NCI-H1092 treated with DMSO at 0.1 percent for 48 hours (cell line): ENCODE data around the gene SH3YL1.

Experiments used
- DNase-seq: peaks from one replicate; lab custom pipeline; 2025; lab: John Stamatoyannopoulos, UW

SH3YL1 gene

DNA sequence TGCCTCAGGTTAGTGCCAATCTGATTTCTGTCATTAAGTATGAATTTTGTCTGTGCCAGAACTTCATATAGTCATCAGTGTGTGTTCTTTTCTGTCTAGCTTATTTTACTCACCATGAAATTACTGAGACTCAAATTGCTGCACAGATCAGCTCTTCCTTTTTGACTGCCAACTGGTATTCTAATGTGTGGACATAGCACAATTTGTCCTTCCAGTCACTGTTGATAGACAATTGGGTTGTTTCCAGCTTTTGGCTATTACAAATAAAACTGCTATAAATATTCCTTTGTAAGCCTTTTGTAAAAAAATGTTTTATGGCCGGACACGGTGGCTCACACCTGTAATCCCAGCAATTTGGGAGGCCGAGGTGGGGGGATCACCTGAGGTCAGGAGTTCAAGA is 7.7 kb downstream of the SH3YL1 start:
- no peak for DNase-seq

DNA sequence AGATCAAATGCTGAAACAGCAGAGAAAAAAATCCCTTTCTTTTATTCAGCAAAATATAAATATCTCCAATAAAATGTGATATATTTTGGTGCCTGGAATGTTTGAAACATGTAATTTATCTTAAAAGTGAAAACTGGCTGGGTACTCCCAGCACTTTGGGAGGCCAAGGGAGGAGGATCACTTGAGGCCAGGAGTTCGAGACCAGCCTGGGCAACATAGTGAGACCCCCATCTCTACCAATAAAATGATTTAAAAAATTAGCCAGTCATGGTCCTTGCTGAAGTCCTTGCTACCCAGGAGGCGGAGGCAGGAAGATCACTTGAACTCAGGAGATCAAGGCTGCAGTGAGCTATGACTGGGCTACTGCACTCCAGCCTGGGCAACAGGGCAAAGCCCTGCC is 8.6 kb downstream of the SH3YL1 start:
- no peak for DNase-seq

DNA sequence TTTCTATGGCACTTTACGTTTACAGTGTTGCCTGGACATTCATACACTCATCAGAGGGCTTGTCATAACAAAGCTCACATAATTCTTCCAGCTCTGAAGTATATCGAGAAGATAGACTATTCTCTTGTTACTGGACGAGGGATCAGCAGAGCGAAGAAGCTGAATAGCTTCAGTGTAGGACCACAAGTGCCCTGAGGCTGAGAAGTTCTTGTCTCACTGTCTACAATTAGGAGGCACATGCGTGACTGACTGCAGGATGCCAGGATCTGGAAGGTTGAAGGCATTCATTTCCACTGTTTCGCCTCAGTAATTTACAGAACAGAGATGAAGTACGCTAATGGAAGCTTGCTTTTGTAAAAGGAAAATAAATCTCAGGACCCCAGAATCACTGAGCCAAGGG is 9.6 kb downstream of the SH3YL1 start:
- no peak for DNase-seq

DNA sequence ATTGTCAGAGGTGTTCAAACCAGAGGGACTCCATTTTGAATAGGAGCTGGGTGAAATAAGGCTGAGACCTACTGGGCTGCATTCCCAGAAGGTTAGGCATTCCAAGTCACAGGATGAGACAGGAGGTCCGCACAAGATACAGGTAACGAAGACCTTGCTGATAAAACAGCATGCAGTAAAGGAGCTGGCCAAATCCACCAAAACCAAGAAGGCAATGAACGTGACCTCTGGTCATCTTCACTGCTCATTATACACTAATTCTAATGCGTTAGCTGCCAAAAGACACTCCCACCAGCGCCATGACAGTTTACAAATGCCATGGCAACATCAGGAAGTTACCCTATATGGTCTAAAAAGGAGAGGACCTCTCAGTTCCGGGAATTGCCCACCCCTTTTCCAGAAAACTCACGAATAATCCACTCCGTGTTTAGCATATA is 10.6 kb downstream of the SH3YL1 start:
- no peak for DNase-seq

DNA sequence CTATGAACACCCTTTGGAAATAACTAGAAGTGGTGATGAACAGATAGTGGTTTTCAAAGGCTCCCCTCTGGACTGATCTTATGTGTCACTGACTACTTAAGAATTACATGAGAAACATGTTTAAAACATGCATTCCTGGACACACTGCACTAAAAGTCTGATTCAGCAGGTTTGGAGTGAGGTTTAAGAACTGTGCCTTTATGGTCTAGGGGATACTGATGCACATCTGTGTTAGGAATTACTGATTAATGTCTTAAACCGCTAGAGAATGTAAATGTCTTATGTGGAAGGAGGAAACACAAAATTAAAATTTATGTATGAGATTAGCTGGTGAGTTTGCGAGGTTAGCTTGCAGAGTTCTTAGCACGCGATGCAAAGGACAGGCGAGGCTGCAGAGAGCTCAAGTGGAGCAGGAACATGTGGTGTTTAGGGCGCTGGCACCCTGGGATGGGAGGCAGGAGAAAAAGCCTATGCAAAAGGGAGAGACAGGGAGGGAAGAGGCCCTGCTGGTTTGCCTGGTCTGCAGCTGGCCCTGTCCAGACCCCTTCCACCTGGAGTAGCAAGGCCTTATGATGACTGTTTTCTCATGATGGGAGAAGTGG is 11.7 kb downstream of the SH3YL1 start:
- no peak for DNase-seq

DNA sequence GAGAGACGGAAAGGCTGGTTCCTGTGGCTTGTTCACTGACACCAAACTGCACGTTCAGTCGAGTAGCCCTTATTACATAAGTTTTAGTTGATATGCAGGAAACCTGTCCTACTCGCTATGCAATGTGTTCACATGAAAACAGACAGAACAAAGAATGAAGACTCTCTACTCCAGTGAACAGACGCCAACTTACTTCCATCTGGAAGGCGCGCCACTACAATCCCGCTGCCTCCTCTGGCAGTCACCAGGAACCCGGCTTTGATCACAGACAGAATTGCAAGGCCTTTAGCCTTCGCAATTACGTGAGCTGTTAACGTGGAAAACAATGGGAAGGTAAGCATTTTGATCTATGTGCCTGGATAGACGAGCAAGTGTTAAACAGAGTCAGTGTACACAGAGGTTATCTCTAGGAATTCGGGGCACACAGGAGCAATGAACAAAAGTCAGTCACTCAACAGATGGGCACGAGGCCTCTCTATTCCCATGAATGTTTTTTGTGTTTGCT is 14.2 kb downstream of the SH3YL1 start:
- DNase-seq, result no peak

DNA sequence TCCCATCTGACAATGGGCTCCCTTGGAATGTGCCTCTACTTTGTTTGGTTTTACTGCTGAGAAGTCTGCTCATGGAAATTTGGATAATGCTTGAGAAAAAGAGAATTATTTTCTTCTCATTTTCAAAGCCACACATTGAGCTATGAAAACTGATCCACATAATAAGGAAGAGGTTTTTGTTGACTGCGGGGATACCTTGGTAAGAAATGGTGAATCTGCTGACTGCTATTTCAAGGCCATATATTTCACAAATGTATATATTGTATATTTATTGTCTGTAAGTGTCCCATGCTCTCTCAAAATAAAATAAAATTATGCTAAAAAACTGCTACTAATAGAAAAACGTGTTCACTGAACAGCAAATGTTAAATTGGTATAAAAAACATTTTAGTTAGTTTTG is 15.1 kb downstream of the SH3YL1 start:
- DNase-seq, result no peak

DNA sequence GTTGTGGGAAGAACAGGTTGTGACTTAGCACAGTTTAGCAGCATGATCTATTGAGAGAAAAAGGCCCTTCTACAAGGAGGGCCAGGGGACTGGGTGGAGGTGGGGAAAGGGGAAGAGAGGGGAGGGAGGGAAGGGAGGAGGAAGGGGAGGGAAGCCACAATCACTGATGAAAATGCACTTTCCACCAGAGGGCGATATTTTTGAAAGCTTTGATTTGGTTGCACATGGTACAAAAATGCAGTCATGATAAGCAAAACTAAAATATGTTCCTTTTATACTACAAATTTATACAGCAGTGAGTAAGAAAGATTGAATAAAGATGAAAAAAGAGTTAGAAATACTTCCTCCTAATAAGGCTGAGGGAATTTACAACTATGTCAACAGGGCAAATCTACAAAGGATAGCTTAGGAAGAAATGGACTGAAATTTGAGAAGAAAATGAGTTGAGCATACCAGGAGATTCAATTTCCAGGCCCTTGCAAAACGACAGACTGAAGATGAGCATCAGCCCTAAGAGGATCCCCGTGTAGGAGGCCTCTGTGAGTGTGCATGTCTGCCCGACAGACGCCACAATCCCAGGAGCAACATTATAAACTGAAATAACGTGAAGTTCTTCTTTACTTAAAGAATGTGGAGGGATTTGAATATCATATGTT is 17.2 kb downstream of the SH3YL1 start:
- DNase-seq, result peak; percentile 9

DNA sequence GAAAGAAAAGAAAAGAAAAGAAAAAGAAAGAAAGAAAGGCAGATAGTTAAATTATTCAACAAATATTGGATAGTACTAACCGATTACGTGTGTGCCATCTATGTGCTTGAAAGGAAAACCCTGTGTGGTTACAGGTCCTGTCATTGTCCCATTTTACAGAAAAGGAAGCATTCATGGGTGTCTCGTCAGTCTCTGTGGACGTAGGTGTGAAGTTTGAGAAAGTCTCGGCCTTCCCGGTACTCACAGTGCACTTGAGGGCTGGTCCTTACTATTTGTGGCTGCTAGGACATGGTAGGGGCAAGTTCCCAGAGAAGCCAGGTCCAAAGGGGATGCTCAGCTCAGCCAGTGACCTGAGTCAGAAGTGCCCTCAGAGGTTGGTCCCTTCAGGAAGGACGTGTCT is 19.3 kb downstream of the SH3YL1 start:
- no peak for DNase-seq

DNA sequence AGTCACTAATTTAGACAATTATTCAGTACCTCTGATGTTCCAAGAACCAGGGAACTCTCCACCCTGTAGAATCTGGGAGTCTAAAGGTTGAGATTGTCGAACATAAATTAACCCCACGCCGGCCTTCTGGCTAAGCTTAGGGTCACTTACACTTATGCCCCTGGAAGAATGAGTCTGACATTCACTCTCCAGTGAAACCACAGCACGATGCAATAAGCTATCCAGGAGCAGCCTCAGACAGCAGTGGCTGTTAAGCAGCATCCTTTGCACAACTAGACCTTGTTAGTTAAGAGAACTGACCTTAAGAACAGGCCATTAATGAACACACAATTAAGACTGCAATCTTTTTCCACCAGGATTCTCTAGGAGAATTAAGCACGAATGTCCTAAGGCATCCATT is 25.0 kb downstream of the SH3YL1 start:
- no peak for DNase-seq

DNA sequence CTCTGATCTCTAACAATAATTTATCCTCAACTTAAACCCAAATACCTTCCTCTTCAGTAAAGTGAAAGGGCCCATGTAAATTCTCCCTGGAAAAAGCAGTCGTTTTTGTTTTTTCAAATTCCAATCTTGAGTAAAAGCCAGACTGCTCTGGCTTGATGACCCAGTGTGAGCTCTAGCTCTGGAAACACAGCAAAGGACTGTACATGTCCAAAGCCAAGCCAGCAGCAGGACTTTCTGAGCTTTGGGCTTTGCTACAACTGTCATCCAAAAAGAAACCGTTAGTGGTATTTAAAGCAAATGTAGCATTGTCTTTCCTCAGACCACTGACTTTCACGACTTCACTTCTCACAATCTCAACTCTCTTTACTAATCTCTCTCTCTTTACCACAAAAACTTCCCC is 25.4 kb downstream of the SH3YL1 start:
- DNase-seq, result no peak

DNA sequence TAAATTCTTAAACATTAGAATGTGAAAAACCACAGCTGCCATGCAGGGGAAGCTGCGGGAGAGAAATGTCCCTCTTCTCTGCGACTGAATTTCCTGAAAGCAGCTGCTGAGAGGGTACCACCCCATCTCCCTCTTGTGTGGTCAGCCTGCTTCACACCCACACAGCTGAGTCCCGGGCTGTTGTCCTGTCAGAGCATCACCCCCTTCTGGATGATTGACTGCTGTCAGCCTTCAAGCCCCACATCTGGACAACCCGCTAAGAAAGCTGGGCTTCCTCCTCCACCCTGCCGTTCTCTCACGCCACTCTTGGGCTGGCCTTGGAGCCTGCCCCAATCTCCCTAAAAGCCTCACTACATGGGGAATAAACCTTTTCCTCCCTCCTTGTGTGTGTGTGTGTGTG is 26.0 kb downstream of the SH3YL1 start:
- no peak for DNase-seq

DNA sequence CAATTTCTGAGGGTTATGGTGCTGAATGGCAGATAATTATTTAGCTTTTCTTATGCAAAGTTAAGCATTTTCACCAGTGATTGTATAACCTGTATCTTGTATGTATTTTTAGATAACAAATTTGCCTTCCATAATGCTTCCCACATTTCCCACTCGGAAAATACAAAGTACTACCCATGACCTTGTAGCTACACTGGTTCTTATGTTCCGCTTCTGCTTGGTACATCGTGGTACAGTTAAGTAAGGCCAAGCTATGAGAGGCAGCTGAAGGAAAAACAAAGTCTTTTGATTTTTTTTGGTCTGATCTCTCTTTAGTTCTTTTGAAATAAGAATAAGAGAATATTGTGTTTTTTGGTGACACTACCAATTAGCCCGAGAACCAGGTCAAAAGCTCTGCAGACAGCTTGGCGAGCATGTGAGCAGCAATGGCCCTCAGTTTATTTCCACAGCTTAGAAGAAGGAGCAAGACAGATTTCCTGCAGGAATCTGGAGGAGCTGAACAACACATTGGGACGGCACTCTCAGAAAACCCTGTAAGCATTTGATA is 26.8 kb downstream of the SH3YL1 start:
- no peak for DNase-seq

DNA sequence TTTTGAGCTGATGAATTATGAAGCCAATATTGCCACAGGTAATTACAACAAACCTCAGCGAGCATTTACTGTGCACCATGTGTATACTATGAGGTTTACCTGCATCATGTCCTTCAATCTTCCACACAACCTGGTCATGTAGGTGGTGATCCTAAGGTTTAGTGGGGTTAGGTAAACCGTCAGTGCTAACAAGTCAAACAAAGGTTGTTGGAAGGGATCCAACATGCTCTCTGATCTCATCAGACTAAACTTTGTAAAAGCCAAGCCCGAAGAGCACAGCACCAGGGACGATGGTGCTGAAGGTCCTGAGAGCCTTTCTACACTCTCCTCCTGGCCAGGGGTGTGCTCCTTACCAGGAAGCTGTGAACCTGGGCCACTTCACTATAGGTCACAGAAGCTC is 29.4 kb downstream of the SH3YL1 start:
- no peak for DNase-seq

DNA sequence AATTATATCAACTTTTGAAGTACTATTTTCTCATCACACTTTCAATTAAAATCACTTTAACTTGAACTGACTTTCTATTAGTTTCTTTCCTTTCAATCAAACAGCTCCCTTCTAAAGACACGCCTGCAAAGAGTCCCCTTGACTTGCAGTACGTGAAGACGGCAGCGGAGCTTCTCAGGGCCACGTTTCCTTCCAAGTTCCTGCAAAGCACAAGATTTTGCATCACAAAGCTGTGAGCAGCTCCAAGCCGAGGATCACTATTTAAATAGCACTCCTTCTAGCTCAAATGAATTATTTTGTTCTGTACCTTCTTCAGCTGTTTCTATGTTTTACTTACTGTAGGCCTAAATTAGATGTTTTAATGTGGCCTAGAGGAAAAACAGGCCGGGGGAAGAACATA is 30.8 kb downstream of the SH3YL1 start:
- no peak for DNase-seq

DNA sequence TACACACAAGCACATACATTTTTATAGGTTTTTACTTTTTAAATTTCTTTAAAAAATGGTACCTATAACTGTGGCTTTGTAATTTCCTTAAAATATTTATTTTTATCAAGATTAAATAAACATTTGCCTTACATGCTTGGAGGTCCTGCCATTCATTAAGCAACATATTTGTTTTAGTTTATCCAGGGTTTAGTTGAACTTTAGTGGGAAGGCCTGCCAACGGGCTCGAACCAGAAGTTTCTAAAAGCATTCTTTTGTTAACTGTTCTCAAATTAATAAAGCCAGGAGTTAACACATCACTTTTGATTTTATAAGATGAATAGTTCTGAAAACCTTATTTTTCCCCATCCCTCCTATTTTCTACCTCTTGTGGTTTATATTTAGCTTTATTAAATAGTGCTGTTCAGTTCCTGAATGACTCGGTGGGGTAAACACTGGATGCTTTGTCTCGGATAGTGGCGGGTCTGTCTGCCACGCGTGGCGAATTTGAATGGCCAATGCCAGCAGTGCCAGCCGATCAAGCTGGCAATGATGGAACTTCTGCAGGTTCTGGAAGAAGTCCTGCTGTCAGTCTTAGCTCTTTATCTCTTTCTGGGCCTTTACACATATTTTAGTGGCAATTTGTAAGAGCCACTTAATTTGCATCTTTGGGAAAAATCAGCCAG is 32.2 kb downstream of the SH3YL1 start:
- no peak for DNase-seq

DNA sequence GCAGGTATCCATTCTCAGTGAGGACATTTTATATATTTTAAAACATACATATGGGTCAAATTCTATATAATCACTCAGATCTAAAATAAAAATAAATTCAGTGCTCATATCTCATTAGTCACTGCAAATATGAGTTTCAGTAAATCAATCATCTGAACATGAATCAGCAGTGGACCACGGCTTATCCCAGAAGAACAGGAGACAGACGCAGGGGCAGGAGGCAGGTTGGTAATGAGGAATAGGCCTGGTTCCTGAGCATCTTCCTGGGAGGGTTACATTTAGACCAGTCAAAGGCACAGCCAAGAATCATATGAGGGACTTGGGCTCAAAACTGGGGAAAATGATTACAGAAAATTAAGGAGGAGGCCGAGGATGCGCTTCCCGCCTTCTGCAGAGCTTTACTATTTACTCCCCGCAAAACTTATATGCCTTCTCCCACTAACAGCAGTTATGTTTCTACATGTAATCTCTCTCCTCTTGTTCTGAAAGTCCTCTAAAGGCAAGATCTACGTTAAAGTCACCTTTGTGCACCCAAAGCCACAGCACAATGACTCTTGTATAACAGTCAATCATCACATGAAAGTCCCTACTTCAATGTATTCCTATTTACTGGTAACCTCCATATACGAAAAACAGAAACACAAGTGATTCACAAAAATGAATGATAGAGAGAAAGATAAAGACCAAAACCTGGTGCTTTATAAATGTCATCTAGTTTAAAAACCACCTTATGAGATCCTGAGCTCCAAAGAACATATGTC is 35.1 kb downstream of the SH3YL1 start:
- no peak for DNase-seq

DNA sequence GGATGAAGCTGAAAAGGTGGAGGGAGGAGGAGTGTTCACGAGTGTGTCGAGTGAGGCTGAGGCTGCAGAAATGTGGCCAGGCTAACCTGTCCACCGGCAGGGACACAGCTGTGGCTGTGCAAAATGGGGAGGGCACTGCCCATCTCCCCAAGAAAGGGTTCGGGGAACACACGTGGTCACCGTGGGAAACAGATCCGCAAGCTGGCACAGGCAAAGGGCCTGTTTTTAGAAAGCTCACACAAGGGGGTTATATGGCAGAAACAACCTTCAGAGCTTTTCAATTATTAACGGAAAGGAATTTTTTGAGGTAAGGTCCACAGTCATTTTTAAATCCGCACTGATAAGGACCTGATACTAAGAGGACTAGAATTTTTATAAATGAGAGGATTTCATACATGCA is 35.7 kb downstream of the SH3YL1 start:
- no peak for DNase-seq

DNA sequence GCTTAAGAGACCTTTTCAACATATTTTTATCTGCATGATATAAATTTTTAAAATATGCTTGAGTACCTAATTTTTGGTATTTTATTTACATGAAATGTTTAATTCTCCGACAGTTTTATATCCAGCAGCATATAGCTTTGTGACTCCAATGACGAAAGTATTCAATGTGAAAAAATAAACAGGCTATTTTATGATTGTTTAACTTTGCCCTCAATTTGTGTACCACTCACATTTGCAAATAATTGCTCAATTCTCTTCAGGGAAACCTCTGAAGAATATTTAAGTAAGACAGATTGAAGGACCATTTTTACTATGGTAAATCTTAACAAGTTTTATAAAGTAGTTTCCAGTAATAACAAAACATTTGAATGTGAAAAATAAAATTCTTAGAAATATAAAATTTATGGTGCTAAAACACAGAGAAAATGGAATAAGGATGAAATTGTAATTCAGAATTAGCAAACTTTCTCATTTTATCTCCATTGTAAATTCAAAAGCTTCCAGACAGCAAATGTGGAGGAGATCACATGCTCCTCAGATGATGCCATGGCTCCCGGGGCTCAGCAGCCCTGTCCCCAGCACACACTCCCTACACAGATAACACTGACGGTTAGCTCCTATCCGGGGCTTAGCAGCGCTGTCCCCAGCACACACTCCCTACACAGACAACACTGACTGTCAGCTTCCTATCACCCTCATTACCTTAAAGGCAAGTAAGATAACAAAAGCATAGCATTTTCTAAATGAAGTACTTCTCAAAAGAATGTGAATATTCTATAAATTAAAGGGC is 39.7 kb downstream of the SH3YL1 start:
- no peak for DNase-seq

DNA sequence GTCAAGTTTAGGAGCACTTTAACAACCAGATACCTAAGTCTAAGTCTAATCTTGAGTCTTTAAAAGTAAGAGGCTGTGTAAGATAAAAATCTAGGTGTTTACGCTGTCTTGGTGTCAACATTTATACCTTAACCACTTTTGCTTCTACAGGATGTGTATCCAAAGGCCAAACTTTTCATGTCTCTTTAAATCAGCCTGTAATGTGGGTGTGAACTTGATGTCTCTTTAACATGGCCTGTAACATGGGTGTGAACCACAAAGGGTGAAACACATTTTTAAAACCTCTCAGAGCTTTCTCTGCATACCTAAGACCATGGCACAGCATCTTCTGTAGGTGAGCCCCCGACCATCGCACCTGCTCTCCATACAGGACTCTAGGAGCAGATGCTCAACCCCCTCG is 40.4 kb downstream of the SH3YL1 start:
- DNase-seq, result no peak

DNA sequence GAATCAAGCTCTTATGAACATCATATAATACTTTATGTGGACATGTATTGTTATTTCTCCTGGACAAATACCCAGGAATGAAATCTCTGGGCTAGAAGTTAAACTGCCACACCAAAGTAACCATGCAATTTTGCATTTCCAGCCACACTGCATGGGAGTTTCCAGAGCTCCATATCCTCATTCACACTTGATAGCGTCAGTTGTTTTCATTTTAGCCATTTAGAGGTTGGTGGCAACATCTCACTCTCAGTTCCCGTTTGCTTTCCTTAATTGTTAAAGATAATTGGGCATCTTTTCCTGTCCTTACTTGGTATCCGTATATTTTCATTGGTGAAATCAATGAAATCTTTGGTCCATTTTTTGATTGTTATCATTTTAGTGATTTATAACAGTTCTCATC is 47.8 kb downstream of the SH3YL1 start:
- no peak for DNase-seq
